ENCODE measurements around the gene MEOX1.

The MEOX1 gene

GRCh38 chr17:43676471-43676870, 14.7 kb upstream of the MEOX1 start:
- no peak overlapping the region for H3K9ac ChIP-seq (ENCODE audit: low read depth, low read length, poor library complexity)
- no peak overlapping the region for H3K18ac ChIP-seq (ENCODE audit: low read length)
- peaks cover 6 to 13% of the 10 kb centered on the region in 2 donors for H3K4me1 ChIP-seq (ENCODE audit: control insufficient read depth in 2 of 2, insufficient read depth in 1 of 2, low read depth in 1 of 2, low read length in 2 of 2)
- no peak overlapping the region for H3K23ac ChIP-seq (ENCODE audit: low read depth, low read length, poor library complexity)
- no peak overlapping the region for H4K8ac ChIP-seq (ENCODE audit: low read depth, low read length)
- DNase-seq (ENCODE audit: low spot score) = no peak
- no peak overlapping the region for H2BK5ac ChIP-seq (ENCODE audit: low read length)
- H2BK12ac ChIP-seq (ENCODE audit: low read length) = no peak overlapping the region
- H2BK120ac ChIP-seq (ENCODE audit: low read depth, low read length) = no peak overlapping the region
- no CpG with 5 or more reads among the region's 3 CpGs for WGBS, 2 donors (ENCODE audit: extremely low coverage in 2 of 2, insufficient read length in 2 of 2, insufficient replicate concordance in 1 of 2)
- no peak overlapping the region for H3K4ac ChIP-seq (ENCODE audit: low read length)
- H3K4me2 ChIP-seq (ENCODE audit: insufficient read depth, low read length, poor library complexity, severe bottlenecking) = no peak overlapping the region
- H3K14ac ChIP-seq (ENCODE audit: low read length) = no peak overlapping the region
- H3K4me3 ChIP-seq (ENCODE audit: low read length in 2 of 2) = no peak overlapping the region
- H3K27me3 ChIP-seq (ENCODE audit: control insufficient read depth in 3 of 3, insufficient read depth in 3 of 3, low read depth in 1 of 3, low read length in 3 of 3) = peaks cover 0 to 11% (median 0%) of the 10 kb centered on the region in 3 experiments
- peak overlapping the region; percentile 80 for H2AFZ ChIP-seq (ENCODE audit: low read length)
- no peak overlapping the region for H2AK5ac ChIP-seq (ENCODE audit: low read depth, low read length)
- H2BK15ac ChIP-seq (ENCODE audit: low read length) = no peak overlapping the region
- H4K91ac ChIP-seq (ENCODE audit: low read depth, low read length, poor library complexity) = no peak overlapping the region
- H3K79me1 ChIP-seq (ENCODE audit: low read depth, low read length) = no peaks in the 10 kb centered on the region
- no peaks in the 10 kb centered on the region for H3K36me3 ChIP-seq (replicated peaks in 1 of 2; ENCODE audit: control insufficient read depth in 2 of 2, insufficient read depth in 2 of 2, low read length in 2 of 2)
- no peak overlapping the region for H3K27ac ChIP-seq (replicated peaks; ENCODE audit: low read length)
- H3K9me3 ChIP-seq (replicated peaks in 1 of 2; ENCODE audit: control insufficient read depth in 2 of 2, insufficient read depth in 1 of 2, low read depth in 1 of 2, low read length in 2 of 2) = no peaks in the 10 kb centered on the region

GRCh38 chr17:43674394-43674793, 12.7 kb upstream of the MEOX1 start:
- WGBS, 2 donors (ENCODE audit: extremely low coverage in 2 of 2, insufficient read length in 2 of 2, insufficient replicate concordance in 1 of 2) = no CpG with 5 or more reads among the region's 5 CpGs
- Histone ChIP-seq H3K4me3 (ENCODE audit: low read length in 2 of 2) (no peak overlapping the region), H3K27ac (replicated peaks; ENCODE audit: low read length) (no peak overlapping the region), H2BK15ac (ENCODE audit: low read length) (no peak overlapping the region), H4K8ac (ENCODE audit: low read depth, low read length) (no peak overlapping the region), H3K4me2 (ENCODE audit: insufficient read depth, low read length, poor library complexity, severe bottlenecking) (no peak overlapping the region), H2BK12ac (ENCODE audit: low read length) (no peak overlapping the region), H3K4me1 (ENCODE audit: control insufficient read depth in 2 of 2, insufficient read depth in 1 of 2, low read depth in 1 of 2, low read length in 2 of 2) (peaks cover 13% of the 10 kb centered on the region in 2 donors), H3K9ac (ENCODE audit: low read depth, low read length, poor library complexity) (no peak overlapping the region), H4K91ac (ENCODE audit: low read depth, low read length, poor library complexity) (no peak overlapping the region), H3K27me3 (ENCODE audit: control insufficient read depth in 3 of 3, insufficient read depth in 3 of 3, low read depth in 1 of 3, low read length in 3 of 3) (peaks cover 0 to 4% (median 0%) of the 10 kb centered on the region in 3 experiments), H3K9me3 (replicated peaks in 1 of 2; ENCODE audit: control insufficient read depth in 2 of 2, insufficient read depth in 1 of 2, low read depth in 1 of 2, low read length in 2 of 2) (no peaks in the 10 kb centered on the region), H3K4ac (ENCODE audit: low read length) (no peak overlapping the region), H2BK120ac (ENCODE audit: low read depth, low read length) (no peak overlapping the region), H3K23ac (ENCODE audit: low read depth, low read length, poor library complexity) (no peak overlapping the region), H2AFZ (ENCODE audit: low read length) (no peak overlapping the region), H3K14ac (ENCODE audit: low read length) (no peak overlapping the region), H2AK5ac (ENCODE audit: low read depth, low read length) (no peak overlapping the region), H2BK5ac (ENCODE audit: low read length) (no peak overlapping the region), H3K18ac (ENCODE audit: low read length) (no peak overlapping the region), H3K79me1 (ENCODE audit: low read depth, low read length) (no peaks in the 10 kb centered on the region), H3K36me3 (replicated peaks in 1 of 2; ENCODE audit: control insufficient read depth in 2 of 2, insufficient read depth in 2 of 2, low read length in 2 of 2) (no peaks in the 10 kb centered on the region)
- no peak for DNase-seq (ENCODE audit: low spot score)

- no peak overlapping the region for H2AK5ac ChIP-seq (ENCODE audit: low read depth, low read length)
- H3K23ac ChIP-seq (ENCODE audit: low read depth, low read length, poor library complexity) = no peak overlapping the region
- no peak overlapping the region for H4K8ac ChIP-seq (ENCODE audit: low read depth, low read length)
- H3K36me3 ChIP-seq (replicated peaks in 1 of 2; ENCODE audit: control insufficient read depth in 2 of 2, insufficient read depth in 2 of 2, low read length in 2 of 2) = no peaks in the 10 kb centered on the region
- no peak overlapping the region for H3K4me2 ChIP-seq (ENCODE audit: insufficient read depth, low read length, poor library complexity, severe bottlenecking)
- H3K9me3 ChIP-seq (replicated peaks in 1 of 2; ENCODE audit: control insufficient read depth in 2 of 2, insufficient read depth in 1 of 2, low read depth in 1 of 2, low read length in 2 of 2) = no peaks in the 10 kb centered on the region
- no peak overlapping the region for H2BK5ac ChIP-seq (ENCODE audit: low read length)
- H3K9ac ChIP-seq (ENCODE audit: low read depth, low read length, poor library complexity) = no peak overlapping the region
- H3K14ac ChIP-seq (ENCODE audit: low read length) = no peak overlapping the region
- peaks cover 13% of the 10 kb centered on the region in 2 donors for H3K4me1 ChIP-seq (ENCODE audit: control insufficient read depth in 2 of 2, insufficient read depth in 1 of 2, low read depth in 1 of 2, low read length in 2 of 2)
- DNase-seq (ENCODE audit: low spot score) = peak; percentile 69
- no peak overlapping the region for H3K18ac ChIP-seq (ENCODE audit: low read length)
- H3K27me3 ChIP-seq (ENCODE audit: control insufficient read depth in 3 of 3, insufficient read depth in 3 of 3, low read depth in 1 of 3, low read length in 3 of 3) = peaks cover 0 to 4% (median 0%) of the 10 kb centered on the region in 3 experiments
- H3K4ac ChIP-seq (ENCODE audit: low read length) = no peak overlapping the region
- no CpG with 5 or more reads among the region's 14 CpGs for WGBS, 2 donors (ENCODE audit: extremely low coverage in 2 of 2, insufficient read length in 2 of 2, insufficient replicate concordance in 1 of 2)
- no peaks in the 10 kb centered on the region for H3K79me1 ChIP-seq (ENCODE audit: low read depth, low read length)
- no peak overlapping the region for H2BK15ac ChIP-seq (ENCODE audit: low read length)
- no peak overlapping the region for H2BK120ac ChIP-seq (ENCODE audit: low read depth, low read length)
- H2BK12ac ChIP-seq (ENCODE audit: low read length) = no peak overlapping the region
- no peak overlapping the region for H2AFZ ChIP-seq (ENCODE audit: low read length)
- H3K4me3 ChIP-seq (ENCODE audit: low read length in 2 of 2) = no peak overlapping the region
- no peak overlapping the region for H3K27ac ChIP-seq (replicated peaks; ENCODE audit: low read length)
- H4K91ac ChIP-seq (ENCODE audit: low read depth, low read length, poor library complexity) = no peak overlapping the region
Measured at GRCh38 chr17:43673516-43674323, 12.0 kb upstream of the MEOX1 start.

- peak overlapping the region; percentile 21 for H2AK5ac ChIP-seq (ENCODE audit: low read depth, low read length)
- H3K79me1 ChIP-seq (ENCODE audit: low read depth, low read length) = no peaks in the 10 kb centered on the region
- H2AFZ ChIP-seq (ENCODE audit: low read length) = no peak overlapping the region
- no peak overlapping the region for H4K8ac ChIP-seq (ENCODE audit: low read depth, low read length)
- no peaks in the 10 kb centered on the region for H3K36me3 ChIP-seq (replicated peaks in 1 of 2; ENCODE audit: control insufficient read depth in 2 of 2, insufficient read depth in 2 of 2, low read length in 2 of 2)
- WGBS, 2 donors (ENCODE audit: extremely low coverage in 2 of 2, insufficient read length in 2 of 2, insufficient replicate concordance in 1 of 2) = no CpG with 5 or more reads among the region's 3 CpGs
- H3K14ac ChIP-seq (ENCODE audit: low read length) = no peak overlapping the region
- H3K4me3 ChIP-seq (ENCODE audit: low read length in 2 of 2) = no peak overlapping the region
- no peak for DNase-seq (ENCODE audit: low spot score)
- H3K9ac ChIP-seq (ENCODE audit: low read depth, low read length, poor library complexity) = no peak overlapping the region
- no peak overlapping the region for H2BK12ac ChIP-seq (ENCODE audit: low read length)
- H3K27ac ChIP-seq (replicated peaks; ENCODE audit: low read length) = no peak overlapping the region
- H3K9me3 ChIP-seq (replicated peaks in 1 of 2; ENCODE audit: control insufficient read depth in 2 of 2, insufficient read depth in 1 of 2, low read depth in 1 of 2, low read length in 2 of 2) = no peaks in the 10 kb centered on the region
- peaks cover 0 to 4% (median 0%) of the 10 kb centered on the region in 3 experiments for H3K27me3 ChIP-seq (ENCODE audit: control insufficient read depth in 3 of 3, insufficient read depth in 3 of 3, low read depth in 1 of 3, low read length in 3 of 3)
- H3K4ac ChIP-seq (ENCODE audit: low read length) = no peak overlapping the region
- no peak overlapping the region for H2BK15ac ChIP-seq (ENCODE audit: low read length)
- no peak overlapping the region for H2BK120ac ChIP-seq (ENCODE audit: low read depth, low read length)
- H4K91ac ChIP-seq (ENCODE audit: low read depth, low read length, poor library complexity) = no peak overlapping the region
- H3K4me1 ChIP-seq (ENCODE audit: control insufficient read depth in 2 of 2, insufficient read depth in 1 of 2, low read depth in 1 of 2, low read length in 2 of 2) = peaks cover 11 to 13% of the 10 kb centered on the region in 2 donors
- no peak overlapping the region for H3K23ac ChIP-seq (ENCODE audit: low read depth, low read length, poor library complexity)
- H3K18ac ChIP-seq (ENCODE audit: low read length) = peak overlapping the region; percentile 21
- H3K4me2 ChIP-seq (ENCODE audit: insufficient read depth, low read length, poor library complexity, severe bottlenecking) = no peak overlapping the region
- H2BK5ac ChIP-seq (ENCODE audit: low read length) = no peak overlapping the region
Measured at GRCh38 chr17:43671755-43672519, 10.2 kb upstream of the MEOX1 start.

Data from neuronal stem cell (in vitro differentiated cells).